ENCODE measurements around the gene COL11A1.

The COL11A1 gene

DNA sequence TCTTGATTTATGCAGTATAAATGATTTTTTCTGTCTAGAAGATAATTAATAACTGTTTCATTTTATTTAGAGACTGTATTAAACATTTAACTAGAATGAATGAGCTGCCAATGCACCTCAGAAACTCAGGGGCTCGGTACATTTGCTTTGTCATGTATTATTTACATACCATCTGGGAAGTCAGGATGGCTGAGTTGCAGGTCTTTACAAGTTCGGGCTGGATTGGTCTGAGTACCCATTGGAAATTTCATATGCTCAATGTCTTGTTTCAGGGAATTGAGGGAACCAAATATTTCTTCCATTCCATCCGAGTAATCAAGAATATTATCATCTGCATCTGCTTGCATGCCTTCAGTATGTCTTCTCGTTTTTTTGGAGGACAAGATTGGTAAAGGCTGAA lies 221.7 kb downstream of the COL11A1 start:
- H3K9me3 ChIP-seq: no peaks in the 10 kb centered on the region
- H3K36me3 ChIP-seq: no peaks in the 10 kb centered on the region
- H4K20me1 ChIP-seq: no peaks in the 10 kb centered on the region
- TF ChIP-seq Cebpa-rat (IDR thresholded peaks at IDR 0.05): no peak
- no peak overlapping the region for H3K27ac ChIP-seq
- H3K4me3 ChIP-seq: no peak overlapping the region
- H3K4me2 ChIP-seq: no peak overlapping the region
- H3K27me3 ChIP-seq: no peaks in the 10 kb centered on the region
- no peaks in the 10 kb centered on the region for H3K4me1 ChIP-seq
- H3K9ac ChIP-seq: no peak overlapping the region

DNA sequence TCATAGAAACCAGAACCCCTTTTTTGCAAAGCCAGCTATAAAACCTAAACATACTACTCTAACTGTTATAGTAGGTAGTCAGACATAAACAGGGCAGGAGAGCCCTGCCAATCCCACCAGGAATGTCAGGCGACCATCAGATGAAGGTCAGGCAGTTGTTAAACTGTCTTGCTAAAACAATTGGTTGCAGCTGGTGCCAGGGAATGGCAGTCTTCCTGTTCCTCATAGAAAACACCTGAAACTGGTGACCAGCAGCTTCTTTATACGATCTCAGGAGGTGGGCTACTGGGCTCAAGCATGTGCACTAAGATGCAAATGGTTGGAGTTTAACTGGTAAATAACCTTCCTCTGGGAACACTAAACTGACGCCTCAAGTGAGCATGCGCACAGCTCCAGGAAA lies 224.1 kb downstream of the COL11A1 start:
- Histone ChIP-seq H3K4me1 (no peaks in the 10 kb centered on the region), H3K4me2 (no peak overlapping the region), H3K27me3 (no peaks in the 10 kb centered on the region), H3K9me3 (no peaks in the 10 kb centered on the region), H4K20me1 (no peaks in the 10 kb centered on the region), H3K27ac (no peak overlapping the region), H3K4me3 (no peak overlapping the region), H3K36me3 (no peaks in the 10 kb centered on the region), H3K9ac (no peak overlapping the region)
- TF ChIP-seq Cebpa-rat (IDR thresholded peaks at IDR 0.05): no peak

DNA sequence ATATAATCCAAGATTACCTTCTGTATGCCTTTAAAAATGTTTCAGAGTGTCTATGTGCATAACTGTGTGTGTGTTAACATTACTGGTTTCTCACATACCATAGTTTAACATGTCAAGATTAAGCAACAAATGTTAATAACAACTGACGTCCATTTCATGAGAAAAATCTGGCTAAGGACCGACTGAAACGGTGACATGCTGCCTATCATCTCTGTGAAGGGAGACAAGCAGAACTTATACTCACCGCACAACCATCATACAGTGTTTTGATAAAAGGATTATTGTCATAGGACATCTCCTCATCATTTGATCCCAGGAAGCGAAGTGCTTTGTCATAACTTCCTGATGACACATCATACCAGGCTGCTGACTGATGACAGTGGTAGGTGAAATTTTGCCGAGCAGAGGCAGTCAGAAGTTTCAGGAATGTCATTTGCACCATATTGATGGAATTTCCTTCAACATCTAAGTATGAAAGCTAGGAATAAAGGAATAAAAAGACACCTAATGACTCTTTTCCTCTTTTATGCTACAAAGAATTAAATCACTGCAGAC lies 228.8 kb downstream of the COL11A1 start:
- Histone ChIP-seq H3K4me1 (no peaks in the 10 kb centered on the region), H3K27me3 (no peaks in the 10 kb centered on the region), H3K4me2 (no peak overlapping the region), H3K27ac (no peak overlapping the region), H3K9ac (no peak overlapping the region), H3K36me3 (no peaks in the 10 kb centered on the region), H4K20me1 (no peaks in the 10 kb centered on the region), H3K4me3 (no peak overlapping the region), H3K9me3 (no peaks in the 10 kb centered on the region)
- no peak for TF ChIP-seq Cebpa-rat (IDR thresholded peaks at IDR 0.05)

DNA sequence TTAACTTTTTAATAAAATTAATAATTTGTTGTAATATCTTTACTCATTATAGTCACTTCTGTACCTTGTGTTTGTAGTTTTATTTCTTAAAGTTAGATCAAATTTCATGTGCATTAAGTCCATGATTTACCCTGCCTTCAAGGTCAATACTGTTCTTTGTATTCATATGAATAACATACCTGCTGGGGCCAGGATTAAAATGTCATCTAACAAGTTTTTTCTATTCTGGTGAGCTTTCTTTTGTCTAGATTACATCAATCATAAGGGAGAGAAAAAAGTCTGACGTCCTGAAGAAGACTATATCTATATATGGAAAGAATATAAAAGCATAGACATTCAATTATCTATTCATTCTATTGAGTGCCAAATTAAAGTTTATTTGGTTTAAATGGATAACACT lies 232.6 kb downstream of the COL11A1 start:
- no peaks in the 10 kb centered on the region for H3K4me1 ChIP-seq
- no peaks in the 10 kb centered on the region for H4K20me1 ChIP-seq
- no peaks in the 10 kb centered on the region for H3K27me3 ChIP-seq
- H3K36me3 ChIP-seq: no peaks in the 10 kb centered on the region
- no peak overlapping the region for H3K4me2 ChIP-seq
- TF ChIP-seq Cebpa-rat (IDR thresholded peaks at IDR 0.05): no peak
- H3K27ac ChIP-seq: no peak overlapping the region
- H3K4me3 ChIP-seq: no peak overlapping the region
- no peak overlapping the region for H3K9ac ChIP-seq
- no peaks in the 10 kb centered on the region for H3K9me3 ChIP-seq

DNA sequence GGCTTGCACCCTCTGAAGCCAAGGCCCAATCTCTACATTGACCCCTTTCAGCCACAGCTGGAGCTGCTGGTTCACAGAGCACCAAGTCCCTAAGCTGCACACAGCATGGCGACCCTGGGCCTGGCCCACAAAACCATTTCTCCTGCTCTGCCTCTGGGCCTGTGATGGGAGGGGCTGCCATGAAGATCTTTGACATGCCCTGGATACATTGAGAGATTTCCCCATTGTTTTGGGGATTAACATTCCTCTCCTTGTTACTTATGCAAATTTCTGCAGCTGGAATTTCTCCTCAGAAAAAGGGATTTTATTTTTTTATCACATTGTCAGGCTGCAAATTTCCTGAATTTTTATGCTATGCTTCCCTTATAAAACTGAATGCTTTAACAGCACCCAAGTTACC lies 235.8 kb downstream of the COL11A1 start:
- H3K4me2 ChIP-seq: no peak overlapping the region
- no peaks in the 10 kb centered on the region for H3K36me3 ChIP-seq
- H3K4me3 ChIP-seq: no peak overlapping the region
- no peaks in the 10 kb centered on the region for H3K4me1 ChIP-seq
- H4K20me1 ChIP-seq: no peaks in the 10 kb centered on the region
- H3K27me3 ChIP-seq: no peaks in the 10 kb centered on the region
- no peak overlapping the region for H3K9ac ChIP-seq
- H3K9me3 ChIP-seq: no peaks in the 10 kb centered on the region
- no peak overlapping the region for H3K27ac ChIP-seq
- no peak for TF ChIP-seq Cebpa-rat (IDR thresholded peaks at IDR 0.05)

DNA sequence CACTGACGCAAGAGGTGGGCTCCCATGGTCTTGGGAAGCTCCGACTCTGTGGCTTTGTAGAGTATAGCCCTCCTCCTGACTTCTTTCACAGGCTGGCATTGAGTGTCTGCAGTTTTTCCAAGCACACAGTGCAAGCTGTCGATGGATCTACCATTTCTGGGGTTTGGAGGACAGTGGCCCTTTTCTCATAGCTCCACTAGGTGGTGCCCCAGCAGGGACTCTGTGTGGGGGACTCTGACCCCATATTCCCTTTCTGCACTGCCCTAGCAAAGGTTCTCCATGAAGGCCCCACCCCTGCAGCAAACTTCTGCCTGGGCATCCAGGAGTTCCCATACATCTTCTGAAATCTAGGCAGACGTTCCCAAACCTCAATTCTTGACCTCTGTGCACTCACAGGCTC lies 236.2 kb downstream of the COL11A1 start:
- H3K36me3 ChIP-seq: no peaks in the 10 kb centered on the region
- H3K4me3 ChIP-seq: no peak overlapping the region
- H3K9ac ChIP-seq: no peak overlapping the region

DNA sequence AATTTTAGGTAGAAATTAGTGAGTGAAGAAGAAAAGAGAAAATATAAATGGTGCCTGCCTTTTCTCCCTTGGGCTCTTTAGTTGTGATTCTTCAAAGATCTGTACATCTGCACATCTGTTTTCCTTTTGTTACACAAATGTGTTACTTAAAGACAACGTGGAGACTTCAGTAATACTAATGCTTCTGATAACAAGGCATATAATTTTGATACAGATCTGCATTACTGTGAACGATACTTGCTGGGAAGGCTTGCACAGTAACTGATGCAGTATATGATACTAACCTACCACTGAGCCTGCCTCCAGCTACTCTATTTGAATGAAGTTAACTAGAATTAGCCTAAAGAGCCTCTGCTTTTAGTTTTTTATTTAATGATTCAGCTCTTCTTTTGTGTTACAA lies 244.6 kb downstream of the COL11A1 start:
- no peaks in the 10 kb centered on the region for H3K4me1 ChIP-seq
- H3K4me2 ChIP-seq: no peak overlapping the region
- H4K20me1 ChIP-seq: no peaks in the 10 kb centered on the region
- H3K4me3 ChIP-seq: no peak overlapping the region
- no peaks in the 10 kb centered on the region for H3K9me3 ChIP-seq
- no peak for TF ChIP-seq Cebpa-rat (IDR thresholded peaks at IDR 0.05)
- no peaks in the 10 kb centered on the region for H3K27me3 ChIP-seq
- no peak overlapping the region for H3K27ac ChIP-seq
- no peaks in the 10 kb centered on the region for H3K36me3 ChIP-seq
- no peak overlapping the region for H3K9ac ChIP-seq

More for the DNA sequence above, 236.2 kb downstream of the COL11A1 start:
- Histone ChIP-seq H3K4me1 (no peaks in the 10 kb centered on the region), H3K27ac (no peak overlapping the region), H3K27me3 (no peaks in the 10 kb centered on the region), H3K4me2 (no peak overlapping the region), H4K20me1 (no peaks in the 10 kb centered on the region), H3K9me3 (no peaks in the 10 kb centered on the region)
- TF ChIP-seq Cebpa-rat (IDR thresholded peaks at IDR 0.05): no peak

DNA sequence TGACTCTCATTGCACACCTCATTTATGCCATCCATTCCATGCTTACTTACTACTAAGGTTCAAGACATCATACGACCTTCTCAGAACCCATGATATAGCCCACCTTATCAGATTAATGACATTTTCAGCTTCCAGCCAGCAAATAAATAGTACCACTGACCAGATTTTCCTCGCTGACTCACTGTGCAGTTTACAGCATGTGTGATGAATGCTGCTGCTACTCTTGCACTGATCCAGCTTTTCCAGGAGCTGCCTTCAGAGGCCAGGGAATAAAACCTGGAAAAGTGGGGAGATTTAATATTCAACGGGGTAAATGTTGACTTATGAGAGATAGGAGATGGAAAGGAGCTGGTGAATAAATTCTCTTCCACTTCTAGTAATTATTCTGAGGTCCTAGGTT lies 247.1 kb downstream of the COL11A1 start:
- Histone ChIP-seq H3K4me2 (no peak overlapping the region), H3K4me3 (no peak overlapping the region), H3K36me3 (no peaks in the 10 kb centered on the region), H3K27me3 (no peaks in the 10 kb centered on the region), H3K4me1 (no peaks in the 10 kb centered on the region), H4K20me1 (no peaks in the 10 kb centered on the region), H3K9ac (no peak overlapping the region), H3K9me3 (peaks cover 4% of the 10 kb centered on the region; the same call in 1 of the 2 replicates), H3K27ac (no peak overlapping the region)
- no peak for TF ChIP-seq Cebpa-rat (IDR thresholded peaks at IDR 0.05)

DNA sequence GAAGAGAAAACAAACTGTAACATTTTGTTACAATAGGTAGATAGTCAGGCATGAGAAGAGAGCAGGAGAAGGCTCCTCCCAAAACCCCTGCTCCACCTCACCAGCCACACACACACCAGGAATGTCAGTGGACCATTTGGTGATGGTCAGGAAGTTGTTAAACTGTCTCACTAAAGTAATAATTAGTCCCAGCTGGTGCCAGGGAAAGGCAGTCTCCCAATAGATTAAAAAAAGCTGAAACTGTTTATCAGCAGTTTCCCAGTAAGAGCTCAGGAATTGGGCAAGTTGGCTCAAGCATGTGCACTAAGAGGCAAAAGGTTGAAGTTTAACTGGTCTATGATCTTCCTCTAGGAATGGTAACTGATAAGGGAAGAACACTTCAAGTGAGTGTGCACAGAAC lies 249.6 kb downstream of the COL11A1 start:
- Histone ChIP-seq H3K4me3 (no peak overlapping the region), H3K4me2 (no peak overlapping the region), H3K4me1 (no peaks in the 10 kb centered on the region), H3K9ac (no peak overlapping the region), H3K9me3 (peaks cover 17% of the 10 kb centered on the region), H3K36me3 (no peaks in the 10 kb centered on the region), H4K20me1 (no peaks in the 10 kb centered on the region), H3K27ac (no peak overlapping the region), H3K27me3 (no peaks in the 10 kb centered on the region)
- TF ChIP-seq Cebpa-rat (IDR thresholded peaks at IDR 0.05): no peak

DNA sequence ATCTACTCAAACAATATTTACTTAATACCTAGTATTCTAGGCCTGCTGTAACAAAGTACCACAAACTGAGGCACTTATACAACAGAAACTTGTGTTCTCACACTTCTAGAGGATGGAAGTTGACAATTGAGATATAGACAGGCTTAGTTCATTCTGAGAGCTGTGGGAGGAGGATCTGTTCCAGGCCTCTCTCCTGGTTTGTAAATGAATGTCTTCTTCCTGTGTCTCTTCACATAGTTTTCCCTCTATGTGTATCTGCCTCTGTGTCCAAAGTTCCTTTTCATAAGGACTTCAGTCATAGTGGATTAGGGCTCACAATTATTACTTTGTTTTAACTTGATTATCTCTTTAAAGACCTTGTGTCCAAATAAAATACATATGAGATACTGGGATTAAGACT lies 251.1 kb downstream of the COL11A1 start:
- Histone ChIP-seq H3K27ac (no peak overlapping the region), H3K9me3 (peaks cover 23% of the 10 kb centered on the region), H3K9ac (no peak overlapping the region), H3K4me3 (no peak overlapping the region), H4K20me1 (no peaks in the 10 kb centered on the region), H3K36me3 (no peaks in the 10 kb centered on the region), H3K4me2 (no peak overlapping the region), H3K27me3 (no peaks in the 10 kb centered on the region), H3K4me1 (no peaks in the 10 kb centered on the region)
- no peak for TF ChIP-seq Cebpa-rat (IDR thresholded peaks at IDR 0.05)

DNA sequence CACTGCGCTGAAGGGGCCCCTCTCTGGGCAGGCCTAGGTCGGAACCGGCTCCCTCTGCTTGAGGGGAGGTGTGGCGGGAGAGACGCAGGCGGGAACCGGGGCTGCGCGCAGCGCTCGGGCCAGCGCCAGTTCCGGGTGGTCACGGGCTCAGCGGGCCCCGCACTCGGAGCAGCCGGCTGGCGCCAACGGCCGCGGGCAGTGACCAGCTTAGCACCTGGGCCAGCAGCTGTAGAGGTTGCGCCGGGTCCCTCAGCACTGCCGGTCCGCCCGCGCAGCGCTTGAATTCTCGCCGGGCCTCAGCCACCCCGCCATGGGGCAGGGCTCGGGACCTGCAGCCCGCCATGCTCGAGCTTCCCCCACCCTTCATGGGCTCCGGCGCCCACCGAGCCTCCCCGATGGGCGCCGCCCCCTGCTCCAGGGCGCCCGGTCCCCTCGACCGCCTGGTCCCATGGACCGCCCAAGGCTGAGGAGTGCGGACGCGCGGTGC lies 254.6 kb downstream of the COL11A1 start:
- no peaks in the 10 kb centered on the region for H3K36me3 ChIP-seq
- H3K27ac ChIP-seq: no peak overlapping the region
- TF ChIP-seq Cebpa-rat (IDR thresholded peaks at IDR 0.05): no peak
- no peak overlapping the region for H3K4me2 ChIP-seq
- no peaks in the 10 kb centered on the region for H3K27me3 ChIP-seq
- no peak overlapping the region for H3K4me3 ChIP-seq
- H4K20me1 ChIP-seq: no peaks in the 10 kb centered on the region
- no peaks in the 10 kb centered on the region for H3K4me1 ChIP-seq
- no peak overlapping the region for H3K9ac ChIP-seq
- peaks cover 23% of the 10 kb centered on the region for H3K9me3 ChIP-seq
